Epidermal melanocyte (primary cell): ENCODE data around the gene LCN10.

Experiments used
- DNase-seq: peaks from one replicate; pipeline ENCODE4 v3.0.0; 2011; ENCODE audit warnings: low spot score; ENCODE audit not compliant: insufficient read length

LCN10 gene

GRCh38 chr9:136690104-136690805 lies 52.5 kb downstream of the LCN10 start:
- no peak for DNase-seq

DNA sequence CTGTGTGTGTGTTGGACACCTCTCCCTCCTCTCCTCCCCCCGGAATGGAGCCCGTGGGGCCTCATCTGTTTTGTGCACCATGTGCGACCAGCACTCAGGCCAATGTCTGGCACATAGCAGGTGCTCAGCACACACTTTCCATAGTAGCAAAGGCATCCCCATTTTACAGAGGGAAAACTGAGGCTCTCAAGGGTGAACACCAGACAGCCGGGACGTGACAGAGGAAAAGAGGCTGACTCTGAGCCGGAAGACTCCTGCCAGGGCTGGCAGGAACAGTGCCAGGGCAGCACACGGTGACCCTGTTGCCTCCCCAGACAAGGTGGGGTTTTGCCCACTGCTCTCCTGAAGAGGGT lies 53.7 kb downstream of the LCN10 start:
- no peak for DNase-seq

DNA sequence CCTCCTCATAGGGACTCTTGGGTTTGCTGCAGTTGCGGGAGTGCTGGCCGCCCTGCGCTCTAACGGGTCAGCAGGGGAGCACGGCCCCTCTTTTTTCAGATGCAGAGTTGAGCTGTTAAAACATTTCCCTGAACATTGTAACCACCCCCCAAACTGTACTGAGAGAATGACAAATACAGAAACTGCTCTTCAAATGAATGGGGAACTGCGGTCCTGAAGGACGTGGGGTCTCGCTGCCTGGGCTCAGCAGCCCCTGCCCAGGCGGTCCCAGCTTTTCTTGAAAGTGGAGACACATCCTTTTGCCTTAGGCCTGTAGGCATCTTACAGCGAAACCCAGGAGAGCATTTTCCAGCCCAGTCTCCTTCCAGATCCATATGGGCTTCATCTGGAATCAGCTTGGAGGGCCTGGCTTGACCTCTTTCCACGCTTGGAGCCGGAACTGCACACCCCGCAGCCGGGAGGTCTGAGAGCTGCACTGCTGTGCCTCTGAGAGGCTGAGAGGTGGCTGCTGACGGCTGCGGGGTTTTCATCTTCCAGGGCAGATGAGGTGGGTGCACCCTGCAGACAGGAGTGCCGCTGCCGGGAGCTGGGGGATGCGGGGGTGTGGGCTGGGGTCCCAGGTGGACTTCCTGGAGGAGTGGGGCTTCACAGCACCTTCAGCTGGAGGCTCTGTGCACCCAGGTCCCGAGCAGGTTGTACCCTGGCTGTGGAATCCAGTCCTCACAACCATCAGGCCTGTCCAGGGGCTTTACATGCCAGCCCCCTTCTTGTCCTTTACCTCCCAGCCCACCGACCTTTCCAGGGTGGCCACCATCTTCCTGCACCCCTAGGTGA lies 54.2 kb downstream of the LCN10 start:
- DNase-seq: no peak
